Hematopoietic multipotent progenitor cell treated with erythropoietin and hydrocortisone succinate and interleukin-3 and kit ligand, for 6 days (in vitro differentiated cells): ENCODE measurements around the gene CTBP2.
"Not testable (repeated sequence)": the region's sequence is repeated elsewhere in the genome, so short reads cannot be mapped to it uniquely, and the experiment has no call there.

Experiments
- DNase-seq: peaks from one replicate; pipeline ENCODE4 v3.0.0-alpha.2; 2015

The CTBP2 gene

GRCh38 chr10:125157505-125157904, 2.9 kb downstream of the CTBP2 start:
- DNase-seq, result no peak

DNA sequence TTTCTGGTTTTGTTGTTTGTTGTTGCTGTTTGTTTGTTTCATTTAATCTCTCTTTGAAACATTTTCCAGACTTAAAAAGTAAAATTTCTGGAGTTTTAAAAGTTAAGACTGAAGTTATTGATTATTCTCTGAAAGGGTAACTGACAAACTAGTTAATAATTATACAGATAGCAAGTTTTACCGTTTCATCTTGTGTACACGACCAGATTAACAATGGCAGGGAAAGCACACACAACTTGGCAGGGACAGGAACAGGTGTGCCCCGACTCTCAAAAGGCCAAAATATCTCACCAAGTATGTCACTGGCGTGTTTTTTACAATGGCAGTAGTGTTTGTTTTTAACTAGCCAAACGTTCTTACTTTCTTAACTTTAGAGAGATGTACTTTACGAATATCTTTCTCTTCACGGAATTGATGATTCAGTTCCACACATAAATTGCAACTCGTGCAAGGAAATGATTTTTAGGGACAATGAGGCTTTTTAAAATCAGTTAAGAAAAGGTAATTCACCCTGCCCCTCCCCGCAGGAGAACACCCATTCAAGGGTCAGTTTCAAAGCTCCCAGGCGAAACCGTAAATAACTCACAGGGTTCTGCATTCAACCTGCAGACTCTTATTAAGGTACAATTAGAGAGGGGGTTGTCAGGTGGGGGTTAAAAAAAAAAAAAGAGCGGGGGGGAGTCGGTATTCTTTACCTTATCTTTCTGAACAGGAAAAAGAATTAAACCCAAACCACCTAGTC, 3.5 kb downstream of the CTBP2 start:
- no peak for DNase-seq

DNA sequence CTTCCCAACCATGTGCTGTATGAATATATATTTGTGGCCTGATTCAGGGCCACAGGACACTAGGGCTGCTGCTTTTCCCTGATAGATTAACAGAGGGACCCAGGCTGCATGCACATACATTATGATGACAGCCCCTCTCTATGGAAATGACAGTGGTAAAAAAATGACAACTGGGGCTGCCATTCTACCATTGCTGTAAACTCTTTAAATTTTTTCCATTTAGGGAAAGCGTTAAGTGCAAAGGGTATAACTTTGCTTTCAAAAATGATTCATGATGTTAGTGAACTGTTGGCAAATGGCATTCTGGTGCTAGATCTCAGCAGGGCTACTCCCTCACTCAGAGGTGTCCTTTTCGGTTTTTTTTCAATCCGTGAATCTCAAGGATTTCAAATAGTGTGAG, 4.2 kb downstream of the CTBP2 start:
- DNase-seq, result no peak

DNA sequence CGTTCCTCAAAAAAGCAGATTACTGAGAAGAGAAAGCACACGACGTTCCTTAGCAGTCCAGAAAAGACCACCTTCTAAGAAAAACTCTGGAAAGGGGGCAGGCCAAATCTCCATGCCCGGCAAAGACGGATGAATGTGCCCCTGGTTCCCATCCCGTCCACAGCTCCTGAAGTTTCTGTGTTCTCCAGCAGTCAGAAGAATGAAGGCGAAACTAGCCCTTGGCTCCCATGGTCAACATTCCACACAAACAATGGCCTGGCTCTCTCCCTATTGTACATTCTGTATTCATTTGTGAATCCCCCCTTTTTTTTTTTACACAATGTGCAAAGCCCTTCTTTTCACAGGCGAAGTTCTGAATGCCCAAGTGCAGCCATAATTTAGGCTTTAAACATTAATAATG, 5.3 kb downstream of the CTBP2 start:
- DNase-seq, result no peak

GRCh38 chr10:125154529-125154928, 5.8 kb downstream of the CTBP2 start:
- DNase-seq, result no peak

GRCh38 chr10:125153703-125154490, 6.5 kb downstream of the CTBP2 start:
- no peak for DNase-seq

DNA sequence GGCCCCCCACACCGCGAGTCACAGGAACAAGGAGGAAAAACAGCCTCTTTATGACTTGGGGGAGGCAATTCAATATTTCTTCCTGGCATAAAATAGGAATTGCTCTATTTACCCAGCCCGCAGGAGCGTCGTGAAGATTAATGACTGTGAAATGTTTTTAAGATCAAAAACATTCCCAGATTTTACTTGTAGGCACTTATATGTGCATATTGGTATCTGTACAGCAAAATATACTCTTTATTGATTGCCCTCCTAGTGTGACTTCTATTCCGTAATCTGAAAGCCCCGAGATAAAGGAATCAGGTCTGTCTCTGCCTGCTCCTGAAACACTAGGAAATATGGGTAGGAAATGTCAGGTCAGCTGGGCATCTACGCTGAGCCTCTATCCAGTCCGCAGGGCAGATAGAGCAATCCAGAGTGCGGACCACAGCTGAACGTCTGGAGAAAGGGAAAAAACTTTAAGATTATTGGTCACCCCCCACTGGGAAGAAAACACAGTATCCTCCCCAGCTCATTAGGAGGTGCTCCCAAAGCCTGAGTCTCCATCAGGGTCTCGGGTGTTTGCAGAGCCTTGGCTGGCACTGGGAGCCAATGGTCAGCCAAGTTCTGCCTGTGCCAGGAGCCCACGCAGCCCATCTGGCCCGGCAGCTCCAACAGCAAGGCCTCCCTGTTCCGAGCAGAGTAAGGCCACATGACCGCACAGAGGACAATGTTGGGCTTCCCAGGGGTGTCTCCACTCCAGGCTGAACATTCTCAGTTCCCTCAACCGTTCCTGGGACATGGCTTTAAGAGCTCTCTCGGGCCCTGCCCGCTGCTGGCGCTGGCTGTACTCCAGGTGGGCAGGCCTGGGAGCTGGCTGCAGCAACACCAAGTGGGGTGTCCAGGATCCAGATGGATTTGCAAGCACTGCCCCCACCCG, 7.7 kb downstream of the CTBP2 start:
- DNase-seq, result no peak

- peak; percentile 62 for DNase-seq
Measured at GRCh38 chr10:125151553-125152449, 8.6 kb downstream of the CTBP2 start.

GRCh38 chr10:125151170-125151552, 9.2 kb downstream of the CTBP2 start:
- no peak for DNase-seq

DNA sequence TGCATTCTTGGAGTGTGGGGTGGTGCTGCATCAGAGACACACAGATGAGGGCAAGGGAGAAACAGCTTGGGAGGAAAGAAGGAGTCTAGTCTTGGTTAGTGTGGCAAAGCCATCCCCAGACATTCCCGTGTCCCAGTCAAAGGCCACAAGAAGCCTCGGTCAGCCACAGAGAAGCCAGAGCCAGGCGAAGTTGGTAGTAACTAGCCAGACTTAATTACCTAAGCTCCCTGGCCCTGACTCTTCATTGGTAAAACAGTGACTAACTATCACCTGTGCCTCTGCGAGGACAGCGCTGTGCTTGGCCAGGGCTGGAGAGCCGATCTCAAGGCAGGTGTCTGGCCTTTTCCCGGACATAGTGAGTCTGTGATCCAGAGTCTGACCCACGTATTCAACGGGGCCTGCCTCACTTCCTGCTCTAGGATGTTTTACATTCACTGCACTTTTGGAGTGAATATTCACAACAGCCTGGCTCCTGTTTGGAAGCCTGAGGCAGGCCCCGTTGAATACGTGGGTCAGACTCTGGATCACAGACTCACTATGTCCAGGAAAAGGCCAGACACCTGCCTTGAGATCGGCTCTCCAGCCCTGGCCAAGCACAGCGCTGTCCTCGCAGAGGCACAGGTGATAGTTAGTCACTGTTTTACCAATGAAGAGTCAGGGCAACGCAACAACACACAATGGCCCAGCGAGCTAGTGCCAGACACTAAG, 9.8 kb downstream of the CTBP2 start:
- not testable (repeated sequence) for DNase-seq

DNA sequence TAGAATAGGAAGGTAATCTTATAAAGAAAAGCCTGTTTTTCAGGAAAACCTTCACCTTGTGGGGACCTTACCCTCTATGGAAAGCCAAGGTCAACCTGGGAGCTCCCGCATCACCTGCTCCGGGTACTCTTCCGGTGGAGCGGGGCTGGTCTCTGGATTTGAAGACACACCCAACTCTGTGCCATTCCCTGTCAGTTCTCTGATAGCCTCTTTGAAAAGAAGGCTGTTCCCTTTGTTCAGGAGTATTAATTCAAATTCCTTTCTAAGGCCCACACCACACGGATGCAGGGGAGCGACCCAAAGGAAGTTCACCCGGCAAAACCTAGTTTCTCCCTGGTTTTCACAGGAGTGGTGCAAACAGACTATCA, 10.7 kb downstream of the CTBP2 start:
- DNase-seq, result no peak

DNA sequence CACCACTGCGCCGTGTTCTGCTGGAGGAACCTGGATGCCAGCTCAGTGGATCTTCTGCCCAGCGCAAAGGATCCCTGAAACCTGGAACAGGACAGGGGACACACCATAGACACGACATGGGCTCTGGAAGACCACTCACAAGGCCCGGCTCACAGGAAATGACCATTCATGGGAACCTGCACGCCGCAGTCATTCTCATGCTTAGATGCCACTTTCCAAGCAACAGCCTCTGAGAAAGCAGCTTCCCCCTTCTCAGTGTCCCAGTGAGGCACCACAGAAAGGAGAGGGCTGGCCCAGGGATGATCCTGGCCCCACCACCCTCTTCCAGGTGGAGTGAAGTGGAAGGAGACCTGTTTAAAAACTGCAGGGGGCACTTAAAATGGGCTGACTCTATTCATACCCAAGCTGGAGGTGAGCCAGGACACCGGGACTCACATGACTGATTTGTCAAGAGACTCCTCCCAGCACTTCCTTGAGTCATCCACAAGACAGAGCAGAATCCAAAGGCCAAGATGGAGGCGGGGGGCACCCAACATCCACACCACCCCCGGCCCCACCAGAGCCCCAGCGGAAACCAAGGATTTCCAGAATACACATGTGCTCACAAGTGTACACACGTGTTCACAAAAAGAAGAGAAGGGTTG, 11.2 kb downstream of the CTBP2 start:
- peak; percentile 92 for DNase-seq

DNA sequence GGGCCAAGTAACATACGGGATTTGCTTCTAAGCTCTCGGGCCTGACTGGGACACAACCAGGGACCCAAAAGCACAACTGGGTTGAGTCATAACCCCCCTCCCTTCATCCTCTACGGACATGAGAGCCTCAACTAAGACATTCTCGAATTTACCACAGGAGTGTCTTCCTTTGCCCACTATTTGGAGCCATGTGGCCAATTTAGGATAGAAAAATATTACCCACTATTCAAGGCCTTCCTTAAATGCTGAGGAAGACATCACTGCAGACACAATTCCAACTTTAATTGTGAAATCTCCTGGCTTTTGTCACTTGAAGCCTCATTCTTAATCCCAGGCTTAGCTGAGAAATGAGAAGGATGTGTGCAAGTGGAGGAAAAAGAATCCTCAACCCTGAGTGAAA, 11.8 kb downstream of the CTBP2 start:
- no peak for DNase-seq

DNA sequence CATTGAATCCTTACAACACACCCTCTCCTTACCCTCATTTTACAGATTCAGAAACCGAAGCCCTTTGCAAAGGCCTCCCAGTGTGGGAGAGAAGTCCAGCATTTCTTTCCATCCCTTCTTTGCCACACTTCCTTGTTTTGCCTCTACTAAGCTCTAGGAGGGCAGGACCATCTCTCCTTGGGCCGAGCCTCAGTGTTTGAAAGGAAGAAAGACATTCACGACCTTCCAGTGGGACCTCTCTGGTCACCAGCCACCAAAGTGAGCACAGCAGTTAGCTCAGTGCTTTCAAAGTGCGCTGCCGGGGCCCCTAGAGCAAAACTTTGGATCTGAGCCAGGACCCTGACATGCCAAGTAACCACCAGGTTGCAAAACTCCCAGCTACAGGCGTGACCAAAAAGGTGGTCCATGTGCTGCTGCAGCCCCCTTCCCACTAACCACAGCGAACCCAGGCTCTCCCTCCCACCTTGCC, 12.4 kb downstream of the CTBP2 start:
- peak; percentile 91 for DNase-seq

GRCh38 chr10:125146791-125147579, 13.4 kb downstream of the CTBP2 start:
- peak; percentile 48 for DNase-seq

GRCh38 chr10:125145636-125146035, 14.7 kb downstream of the CTBP2 start:
- DNase-seq, result no peak

GRCh38 chr10:125144693-125145623, 15.4 kb downstream of the CTBP2 start:
- peak; percentile 93 for DNase-seq

DNA sequence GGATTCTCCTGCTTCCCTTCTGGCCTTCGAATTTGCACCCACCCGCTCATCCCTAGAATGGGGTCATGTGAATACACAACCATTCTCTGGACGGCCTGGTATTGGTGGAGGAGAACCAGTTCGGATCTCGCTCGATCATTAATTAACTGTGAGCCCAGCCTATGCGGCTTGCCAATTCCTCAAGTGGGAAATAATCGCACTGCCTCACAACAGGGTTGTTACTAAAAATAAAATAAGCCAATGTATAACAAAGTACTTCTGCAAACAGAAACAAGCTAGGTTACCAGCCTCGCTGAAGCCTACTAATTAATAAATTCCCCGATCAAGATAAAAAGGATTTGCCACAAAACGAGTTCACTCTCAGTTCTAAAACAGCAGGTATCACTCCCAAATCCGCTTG, 16.2 kb downstream of the CTBP2 start:
- DNase-seq, result no peak

- DNase-seq, result no peak
Measured at GRCh38 chr10:125142946-125143345, 17.4 kb downstream of the CTBP2 start.
